ENCODE measurements around the gene CYP2A7. TPM values are rescaled to one million over a fixed set of nuclear protein-coding genes. Genes with fewer than 3 reads are reported as not detected.
A peak's percentile ranks its signal among the peaks of the same experiment; 100 is the strongest.

The CYP2A7 gene
- total RNA-seq, 1 experiment from 2014 or later: not detected

DNA sequence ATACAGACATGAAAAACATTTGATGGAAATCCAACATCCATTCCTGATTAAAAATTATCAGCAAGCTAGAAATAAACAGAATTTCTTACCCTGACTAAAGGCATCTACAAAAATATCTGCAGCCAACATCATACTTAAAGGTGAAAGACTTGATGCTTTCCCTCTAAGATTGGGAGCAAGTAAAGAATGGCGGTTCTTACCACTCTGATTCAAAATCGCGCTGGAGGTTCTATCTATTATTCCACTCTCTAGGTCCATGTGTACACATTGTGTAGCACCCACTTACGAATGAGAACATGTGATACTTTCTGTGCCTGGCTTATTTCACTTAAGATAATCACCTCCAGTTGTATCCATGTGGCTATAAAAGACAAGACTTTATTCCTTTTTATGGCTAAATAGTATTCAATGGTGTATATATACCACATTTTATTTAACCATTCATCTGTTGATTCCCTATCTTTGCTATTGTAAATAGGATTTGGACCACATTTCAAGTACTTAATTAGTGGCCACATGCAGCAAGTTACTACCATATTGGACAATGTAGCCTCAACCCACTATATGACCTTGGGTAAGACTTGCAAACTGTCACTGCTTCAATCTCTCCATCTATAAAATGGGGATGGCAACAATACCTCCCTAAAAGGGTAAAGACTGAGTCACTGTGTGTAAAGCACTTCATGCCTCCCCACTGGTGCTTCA lies 38.4 kb upstream of the CYP2A7 start:
- ATAC-seq (no peak), DNase-seq (ENCODE audit: low read depth, low spot score) (no peak)
- H3K9me3 ChIP-seq (ENCODE audit: control insufficient read depth in 1 of 2, insufficient read depth in 1 of 2, low read depth in 1 of 2, low read length in 2 of 2): peaks cover 0 to 5% of the 10 kb centered on the region in 2 experiments; a peak in 1 of 4 replicates
- peaks cover 30% of the 10 kb centered on the region; the same call in 1 of the 2 replicates for H3K27me3 ChIP-seq (ENCODE audit: insufficient read depth, low read length)
- H3K4me3 ChIP-seq (replicated peaks in 1 of 2; ENCODE audit: low read depth in 1 of 2, low read length in 2 of 2): no peak overlapping the region
- H2AFZ ChIP-seq (ENCODE audit: low read depth, low read length, poor library complexity, severe bottlenecking): no peak overlapping the region
- RAD21 ChIA-PET (ENCODE audit: low non-redundant PET in 1 of 2, low total read pairs in 2 of 2, uncharacterized antibody in 2 of 2, unreplicated experiment in 2 of 2): no interaction called here
- H3K4me2 ChIP-seq (ENCODE audit: low read length): peak overlapping the region; percentile 50
- intact Hi-C loops (cut with micrococcal nuclease): no loop called here
- CTCF ChIA-PET: no interaction called here
- TF ChIP-seq YY1 (IDR thresholded peaks at IDR 0.05; ENCODE audit: extremely low read depth, insufficient replicate concordance, low read depth, low read length): no peak
- no peak for TF ChIP-seq CEBPB (IDR thresholded peaks at IDR 0.05; ENCODE audit: low read depth)
- TF ChIP-seq SRF (IDR thresholded peaks at IDR 0.05; ENCODE audit: low read depth): peak; percentile 65
- TF ChIP-seq, protein P1, sequence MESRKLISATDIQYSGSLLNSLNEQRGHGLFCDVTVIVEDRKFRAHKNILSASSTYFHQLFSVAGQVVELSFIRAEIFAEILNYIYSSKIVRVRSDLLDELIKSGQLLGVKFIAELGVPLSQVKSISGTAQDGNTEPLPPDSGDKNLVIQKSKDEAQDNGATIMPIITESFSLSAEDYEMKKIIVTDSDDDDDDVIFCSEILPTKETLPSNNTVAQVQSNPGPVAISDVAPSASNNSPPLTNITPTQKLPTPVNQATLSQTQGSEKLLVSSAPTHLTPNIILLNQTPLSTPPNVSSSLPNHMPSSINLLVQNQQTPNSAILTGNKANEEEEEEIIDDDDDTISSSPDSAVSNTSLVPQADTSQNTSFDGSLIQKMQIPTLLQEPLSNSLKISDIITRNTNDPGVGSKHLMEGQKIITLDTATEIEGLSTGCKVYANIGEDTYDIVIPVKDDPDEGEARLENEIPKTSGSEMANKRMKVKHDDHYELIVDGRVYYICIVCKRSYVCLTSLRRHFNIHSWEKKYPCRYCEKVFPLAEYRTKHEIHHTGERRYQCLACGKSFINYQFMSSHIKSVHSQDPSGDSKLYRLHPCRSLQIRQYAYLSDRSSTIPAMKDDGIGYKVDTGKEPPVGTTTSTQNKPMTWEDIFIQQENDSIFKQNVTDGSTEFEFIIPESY (IDR thresholded peaks at IDR 0.05; ENCODE audit: extremely low read depth, insufficient replicate concordance, low read length): no peak
- POLR2A ChIA-PET: no interaction called here
- H3K9ac ChIP-seq (ENCODE audit: low read length): no peak overlapping the region
- peak overlapping the region; percentile 30; the same call in 1 of the 2 replicates for H3K27ac ChIP-seq (ENCODE audit: low read depth, low read length)
- H3K36me3 ChIP-seq (ENCODE audit: control insufficient read depth in 1 of 2, insufficient read depth in 2 of 2, low read length in 2 of 2): no peaks in the 10 kb centered on the region
- H4K20me1 ChIP-seq (ENCODE audit: insufficient read depth): no peaks in the 10 kb centered on the region
- BruUV-seq (replicated peaks): no TSS peak
- peaks cover 19 to 20% of the 10 kb centered on the region in 2 experiments for H3K4me1 ChIP-seq (ENCODE audit: control insufficient read depth in 1 of 2, insufficient read depth in 2 of 2, low read length in 2 of 2)
- no peaks in the 10 kb centered on the region for H3K79me2 ChIP-seq (ENCODE audit: insufficient read depth, low read length)
- H3K9me2 ChIP-seq (ENCODE audit: insufficient read depth): no peaks in the 10 kb centered on the region

Measured in HCT116 (cell line).